Psoas muscle (tissue), 8 donors: ENCODE measurements around the gene EBI3. TPM values are rescaled to one million over a fixed set of nuclear protein-coding genes. Genes with fewer than 3 reads are reported as not detected.
"Not testable (repeated sequence)": the region's sequence is repeated elsewhere in the genome, so short reads cannot be mapped to it uniquely, and the experiment has no call there.

ENCODE experiments used
- ATAC-seq, 4 donors: fragments of 200-7000 bp; cut with Tn5 transposase; one replicate each; pipeline ENCODE4 v1.9.1; 2020; ENCODE audit warnings: moderate library complexity in 3 of 4, mild to moderate bottlenecking in 2 of 4
- DNase-seq, 2 donors: peaks; one replicate each; pipeline ENCODE4 v3.0.0-alpha.2; 2020
- H3K27ac ChIP-seq: fragments of 200-600 bp; one replicate; pipeline ENCODE4 v1.8.0; 2022
- H3K27me3 ChIP-seq, 3 donors: fragments of 200-600 bp in 1 of 3; one replicate each; pipeline versions ENCODE4 v1.6.1 to v1.8.0; 2013 to 2022; ENCODE audit warnings: low read length in 2 of 3, mild to moderate bottlenecking in 2 of 3, moderate library complexity in 1 of 3; ENCODE audit not compliant: insufficient read depth in 3 of 3
- H3K36me3 ChIP-seq, 2 donors: fragments of 200-600 bp in 1 of 2; one replicate each; pipeline versions ENCODE4 v1.6.1 to v1.8.0; 2013 to 2022; ENCODE audit warnings: low read depth in 1 of 2, mild to moderate bottlenecking in 1 of 2, moderate library complexity in 1 of 2; ENCODE audit not compliant: insufficient read depth in 1 of 2
- H3K4me1 ChIP-seq: fragments of 200-600 bp; one replicate; pipeline ENCODE4 v1.8.0; 2022
- H3K4me3 ChIP-seq: fragments of 200-600 bp; one replicate; pipeline ENCODE4 v1.8.0; 2022; ENCODE audit warnings: mild to moderate bottlenecking
- H3K9me3 ChIP-seq: fragments of 200-600 bp; one replicate; pipeline ENCODE4 v1.8.0; 2022
- WGBS, 3 donors: extraction: QIAGEN DNeasy Blood & Tissue Kit; methylation state at CpG; one replicate each; pipeline versions ENCODE4 v1.1.6 to v1.1.7; 2013; 5-methylcytosine and 5-hydroxymethylcytosine counted together
- intact Hi-C, 2 donors: fragments of 100-400 bp; cut with DNase I; formaldehyde crosslinking; loops; one replicate each; pipeline versions ENCODE4 v1.11.0 to v1.14.2; 2022
- polyA plus RNA-seq, 3 donors: library from polyadenylated mRNA; stranded (reverse); fragments of 200-250 nt; gene quantifications; one replicate each; pipeline ENCODE4 v1.2.3, GENCODE V29; 2013
- total RNA-seq, 4 donors: library from RNA; stranded (reverse); fragmentation: NEBNext Ultra II Directional in 2 of 4; extraction: Animal tissue kit (Norgen Biotek cat#: 25700) in 2 of 4; gene quantifications; one replicate each; pipeline versions ENCODE4 v1.2.1 to v1.2.4, GENCODE V29; 2021 to 2023
- TF ChIP-seq, protein P1 (sequence below): fragments of 200-600 bp; IDR thresholded peaks from one replicate; pipeline ENCODE4 v1.8.0; 2022; ENCODE audit warnings: antibody characterized with exemption
- donor health status: healthy with polysubstance abuse.
- donor health status: DM: no; HTN: no; CAD: no; lungs with moderate emphysema.
- donor health status: Bipolar disorder and iron deficiency.
- donor health status: healthy.
- donor health status: DM: yes; HTN: yes; CAD: no.
- donor health status: DM: no; HTN: no; CAD: no.
- donor health status: DM: no; HTN: no; CAD: no.
- donor health status: DM: yes; HTN: yes; CAD: no.

EBI3 gene
- total and polyA plus RNA-seq, 7 donors = 0.19 to 0.77 (median 0.54) TPM

DNA sequence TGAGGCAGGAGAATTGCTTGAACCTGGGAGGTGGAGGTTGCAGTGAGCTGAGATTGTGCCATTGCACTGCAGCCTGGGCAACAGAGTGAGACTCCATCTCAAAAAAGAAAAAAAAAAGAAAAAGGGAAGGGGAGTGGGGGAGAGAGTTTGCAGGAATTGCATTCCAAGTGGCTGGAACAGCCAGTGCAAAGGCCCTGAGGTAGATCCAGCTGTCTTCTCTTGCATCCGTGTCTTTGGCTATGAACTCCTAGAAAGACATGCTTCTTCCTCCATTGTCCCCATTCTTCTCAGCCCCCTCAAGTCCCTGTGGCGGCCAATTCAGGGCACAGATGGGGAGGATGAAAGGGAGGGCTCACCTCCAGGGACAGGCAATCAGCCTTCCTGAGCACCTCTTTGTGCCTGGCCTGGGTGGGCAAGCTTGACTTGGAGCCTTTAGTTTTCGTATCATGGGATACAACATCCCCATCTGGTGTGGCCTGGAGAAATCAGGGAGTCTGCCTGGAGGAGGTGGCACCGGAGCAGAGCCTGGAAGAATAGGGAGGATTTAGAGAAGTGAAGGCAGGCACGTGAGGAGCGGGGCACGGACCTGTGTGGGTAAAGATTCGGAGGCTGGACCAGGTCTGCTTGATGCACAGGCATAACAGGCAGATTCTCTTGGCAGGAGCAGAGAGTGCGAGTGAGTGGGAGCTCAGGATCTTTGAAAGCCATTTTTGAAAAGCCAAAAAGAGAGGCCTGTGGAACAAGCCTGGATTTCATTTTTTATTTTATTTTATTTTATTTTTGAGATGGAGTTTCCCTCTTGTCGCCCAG is 41.8 kb upstream of the EBI3 start:
- peaks cover 16% of the 10 kb centered on the region for H3K4me1 ChIP-seq
- H3K27ac ChIP-seq = no peak overlapping the region
- no peaks in the 10 kb centered on the region for H3K27me3 ChIP-seq
- no peak overlapping the region for H3K4me3 ChIP-seq
- H3K9me3 ChIP-seq = no peaks in the 10 kb centered on the region
- intact Hi-C loops = loop anchor here in 1 of 2 donors (5.0 kb wide), 1 partner anchor 200 kb away; the partner anchor contains the start of gene EEF2
- TF ChIP-seq, protein P1, sequence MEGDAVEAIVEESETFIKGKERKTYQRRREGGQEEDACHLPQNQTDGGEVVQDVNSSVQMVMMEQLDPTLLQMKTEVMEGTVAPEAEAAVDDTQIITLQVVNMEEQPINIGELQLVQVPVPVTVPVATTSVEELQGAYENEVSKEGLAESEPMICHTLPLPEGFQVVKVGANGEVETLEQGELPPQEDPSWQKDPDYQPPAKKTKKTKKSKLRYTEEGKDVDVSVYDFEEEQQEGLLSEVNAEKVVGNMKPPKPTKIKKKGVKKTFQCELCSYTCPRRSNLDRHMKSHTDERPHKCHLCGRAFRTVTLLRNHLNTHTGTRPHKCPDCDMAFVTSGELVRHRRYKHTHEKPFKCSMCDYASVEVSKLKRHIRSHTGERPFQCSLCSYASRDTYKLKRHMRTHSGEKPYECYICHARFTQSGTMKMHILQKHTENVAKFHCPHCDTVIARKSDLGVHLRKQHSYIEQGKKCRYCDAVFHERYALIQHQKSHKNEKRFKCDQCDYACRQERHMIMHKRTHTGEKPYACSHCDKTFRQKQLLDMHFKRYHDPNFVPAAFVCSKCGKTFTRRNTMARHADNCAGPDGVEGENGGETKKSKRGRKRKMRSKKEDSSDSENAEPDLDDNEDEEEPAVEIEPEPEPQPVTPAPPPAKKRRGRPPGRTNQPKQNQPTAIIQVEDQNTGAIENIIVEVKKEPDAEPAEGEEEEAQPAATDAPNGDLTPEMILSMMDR = no peak
- WGBS, 3 donors = 91 to 94% (median 91%) methylated on average over 10 of the region's 10 CpGs
- no peaks in the 10 kb centered on the region for H3K36me3 ChIP-seq
- no peak for ATAC-seq
- DNase-seq = no peak

DNA sequence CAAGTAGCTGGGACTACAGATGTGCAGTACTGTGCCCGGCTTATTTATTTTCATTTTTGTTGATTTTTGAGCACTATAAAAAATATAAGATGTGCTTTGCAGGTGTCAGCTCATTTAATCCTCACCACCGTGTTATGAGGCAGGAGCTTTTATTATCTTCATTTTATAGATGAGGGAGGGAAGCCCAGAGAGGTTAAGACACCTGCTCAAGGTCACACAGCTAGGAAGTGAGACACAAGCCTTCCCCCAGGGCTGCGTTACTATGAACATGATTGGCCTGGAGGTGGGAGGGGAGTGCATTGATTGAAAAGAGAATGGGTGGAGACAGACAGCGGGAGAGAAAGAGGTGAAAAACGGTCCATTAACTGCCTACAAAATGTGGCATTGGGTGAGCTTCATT is 39.7 kb upstream of the EBI3 start:
- Histone ChIP-seq H3K27ac (no peak overlapping the region), H3K27me3 (peaks cover 0 to 8% (median under 1%) of the 10 kb centered on the region in 3 donors), H3K36me3 (no peaks in the 10 kb centered on the region), H3K4me1 (no peaks in the 10 kb centered on the region), H3K9me3 (no peaks in the 10 kb centered on the region), H3K4me3 (no peak overlapping the region)
- WGBS, 3 donors = 67 to 79% (median 79%) methylated on average over 5 of the region's 5 CpGs
- DNase-seq (no peak), ATAC-seq (no peak)
- TF ChIP-seq, protein P1 = no peak
- intact Hi-C loops = loop anchor here in 1 of 2 donors (5.0 kb wide), 1 partner anchor 202 kb away; the partner anchor contains the start of gene EEF2

DNA sequence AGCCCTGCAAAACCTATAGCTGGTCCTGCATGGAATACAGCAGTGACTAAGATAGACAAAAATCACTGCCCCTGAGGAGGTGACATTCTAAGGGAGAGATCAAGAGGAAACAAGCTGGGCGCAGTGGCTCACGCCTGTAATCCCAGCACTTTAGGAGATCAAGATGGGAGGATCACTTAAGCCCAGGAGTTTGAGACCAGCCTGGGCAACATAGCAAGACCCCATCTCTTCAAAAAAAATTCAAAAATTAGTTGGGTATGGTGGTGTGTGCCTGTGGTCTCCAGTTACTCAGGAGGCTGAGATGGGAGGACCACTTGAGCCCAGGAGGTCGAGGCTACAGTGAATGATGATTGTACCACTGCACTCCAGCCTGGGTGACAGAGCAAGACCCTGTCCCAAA is 36.8 kb upstream of the EBI3 start:
- peaks cover 0 to 33% (median 13%) of the 10 kb centered on the region in 3 donors for H3K27me3 ChIP-seq
- intact Hi-C loops, ATAC-seq, H3K4me3 ChIP-seq, H3K27ac ChIP-seq, H3K36me3 ChIP-seq, H3K9me3 ChIP-seq, DNase-seq, H3K4me1 ChIP-seq: not testable (repeated sequence)
- WGBS, 3 donors = 89 to 96% (median 94%) methylated on average over 3 of the region's 3 CpGs

DNA sequence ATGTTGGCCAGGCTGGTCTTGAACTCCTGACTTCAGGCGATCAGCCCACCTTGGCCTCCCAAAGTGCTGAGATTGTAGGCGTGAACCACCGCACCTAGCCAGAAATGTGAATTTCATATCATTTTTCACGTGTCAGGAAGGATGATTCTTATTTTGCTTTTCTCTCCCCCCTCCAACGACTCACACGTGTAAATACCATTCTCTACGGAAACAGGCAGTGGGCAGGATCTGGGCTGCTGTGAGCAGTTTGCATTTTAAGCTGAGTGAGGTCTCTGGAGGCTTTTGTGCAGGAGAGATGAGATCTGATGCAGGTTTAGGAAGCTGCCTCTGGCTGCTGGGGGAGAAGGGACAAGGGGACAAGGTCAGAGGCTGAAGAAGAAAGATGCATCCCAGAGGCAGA is 35.0 kb upstream of the EBI3 start:
- Histone ChIP-seq H3K27ac (no peak overlapping the region), H3K4me1 (no peaks in the 10 kb centered on the region), H3K4me3 (no peak overlapping the region), H3K9me3 (no peaks in the 10 kb centered on the region), H3K36me3 (no peaks in the 10 kb centered on the region), H3K27me3 (peaks cover 0 to 51% (median 18%) of the 10 kb centered on the region in 3 donors)
- TF ChIP-seq, protein P1 = no peak
- DNase-seq (no peak), ATAC-seq (no peak)
- WGBS, 3 donors = 47 to 56% (median 53%) methylated on average over 7 of the region's 7 CpGs
- intact Hi-C loops = no loop called here

DNA sequence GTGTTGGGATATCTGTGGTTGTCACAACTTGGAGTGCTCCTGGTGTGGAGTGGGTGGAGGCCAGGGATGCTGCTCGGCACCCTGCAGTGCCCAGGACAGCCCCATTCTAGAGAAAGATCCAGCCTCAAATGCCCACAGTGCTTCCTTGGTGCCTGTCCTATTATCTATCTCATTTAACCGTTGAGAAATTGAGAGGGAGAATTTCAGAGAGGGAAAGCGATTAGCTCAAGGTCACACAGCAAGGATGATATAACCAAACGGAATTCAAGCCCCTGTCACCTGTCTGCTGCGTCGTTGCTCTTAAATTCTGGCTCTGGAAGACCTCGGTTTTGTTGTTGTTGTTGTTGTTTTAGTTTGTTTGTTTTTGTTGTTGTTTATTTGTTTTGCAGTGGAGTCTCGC is 33.3 kb upstream of the EBI3 start:
- Histone ChIP-seq H3K36me3 (no peaks in the 10 kb centered on the region), H3K27ac (no peak overlapping the region), H3K4me1 (no peaks in the 10 kb centered on the region), H3K4me3 (no peak overlapping the region), H3K27me3 (peaks cover 0 to 63% (median 22%) of the 10 kb centered on the region in 3 donors), H3K9me3 (no peaks in the 10 kb centered on the region)
- WGBS, 3 donors = 78 to 81% (median 78%) methylated on average over 8 of the region's 8 CpGs
- intact Hi-C loops = no loop called here
- ATAC-seq (no peak), DNase-seq (no peak)
- TF ChIP-seq, protein P1 = no peak
